MCF 10A (cell line): Measurements from ENCODE around the gene HECW1. TPM values are rescaled to one million over a fixed set of nuclear protein-coding genes. Genes with fewer than 3 reads are reported as not detected.
"Not testable (repeated sequence)": the region's sequence is repeated elsewhere in the genome, so short reads cannot be mapped to it uniquely, and the experiment has no call there.

Experiments used
- BruUV-seq: library from RNA; stranded (reverse); fragments of 400-500 nt; replicated peaks from 2 replicates; lab custom pipeline; 2021; lab: Mats Ljungman, UMichigan
- CTCF ChIA-PET: fragments of 300-600 bp; sonication (Branson Sonifier 250); formaldehyde crosslinking; extraction: SDS; loops from one replicate; lab custom pipeline; 2021; ENCODE audit warnings: antibody characterized with exemption, inconsistent platforms; lab: Yijun Ruan, JAX
- POLR2A ChIA-PET: fragments of 300-600, 350-650 bp; sonication (Branson Sonifier 250); formaldehyde crosslinking; extraction: SDS; loops from one replicate; lab custom pipeline; 2020; ENCODE audit warnings: antibody characterized with exemption, inconsistent platforms; lab: Yijun Ruan, JAX
- DNase-seq: peaks from one replicate; pipeline ENCODE4 v3.0.0-alpha.2; 2018; ENCODE audit not compliant: unreplicated experiment
- H3K27ac Mint-ChIP-seq: one replicate; pipeline ENCODE4 v1.8.0; 2022; ENCODE audit warnings: mild to moderate bottlenecking, low read depth, mixed read lengths; ENCODE audit not compliant: unreplicated experiment
- H3K27me3 Mint-ChIP-seq: one replicate; pipeline ENCODE4 v1.8.0; 2022; ENCODE audit warnings: mixed read lengths; ENCODE audit not compliant: insufficient read depth, unreplicated experiment
- H3K36me3 Mint-ChIP-seq: one replicate; pipeline ENCODE4 v1.8.0; 2022; ENCODE audit warnings: mild to moderate bottlenecking, moderate library complexity, mixed read lengths; ENCODE audit not compliant: insufficient read depth, unreplicated experiment
- H3K4me1 Mint-ChIP-seq: one replicate; pipeline ENCODE4 v1.8.0; 2022; ENCODE audit warnings: mixed read lengths; ENCODE audit not compliant: insufficient read depth, unreplicated experiment
- H3K4me3 Mint-ChIP-seq: one replicate; pipeline ENCODE4 v1.8.0; 2022; ENCODE audit warnings: mild to moderate bottlenecking, moderate library complexity, mixed read lengths; ENCODE audit not compliant: unreplicated experiment
- H3K9me3 Mint-ChIP-seq: one replicate; pipeline ENCODE4 v1.8.0; 2022; ENCODE audit warnings: mixed read lengths; ENCODE audit not compliant: unreplicated experiment
- intact Hi-C: fragments of 100-400 bp; cut with micrococcal nuclease; formaldehyde crosslinking; loops from 2 replicates; pipeline ENCODE4 v1.14.1; 2022
- total RNA-seq: library from RNA; stranded (reverse); gene quantifications from 2 replicates; pipeline ENCODE4 v1.2.3, GENCODE V29; 2022
- TF ChIP-seq, protein P1 (sequence below): fragments of 200-600 bp; IDR thresholded peaks from one replicate; pipeline ENCODE4 v1.8.0; 2022; ENCODE audit warnings: antibody characterized with exemption, mild to moderate bottlenecking; ENCODE audit not compliant: unreplicated experiment

HECW1 gene
- total RNA-seq, 1 experiment from 2014 or later, result not detected

DNA sequence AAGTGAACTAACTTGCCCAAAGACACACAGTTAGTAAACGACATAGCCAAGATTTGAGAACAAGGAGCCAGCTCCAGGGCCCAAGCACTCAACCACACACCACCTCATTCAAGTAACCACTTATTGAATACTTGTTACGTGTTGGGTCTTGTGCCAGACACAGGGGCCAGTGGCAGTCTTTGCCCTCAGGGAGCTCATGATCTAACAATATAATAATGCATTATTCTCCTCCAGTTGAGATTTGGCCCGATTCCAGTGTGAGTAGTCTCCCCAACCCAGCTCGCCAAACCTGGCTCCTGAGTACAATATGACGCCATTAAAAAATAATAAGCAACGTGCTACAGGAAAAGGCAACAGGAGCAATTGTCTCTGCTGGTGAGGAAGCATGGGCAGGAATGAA lies 456.1 kb downstream of the HECW1 start:
- peaks cover 32% of the 10 kb centered on the region for H3K4me1 Mint-ChIP-seq
- TF ChIP-seq, protein P1, sequence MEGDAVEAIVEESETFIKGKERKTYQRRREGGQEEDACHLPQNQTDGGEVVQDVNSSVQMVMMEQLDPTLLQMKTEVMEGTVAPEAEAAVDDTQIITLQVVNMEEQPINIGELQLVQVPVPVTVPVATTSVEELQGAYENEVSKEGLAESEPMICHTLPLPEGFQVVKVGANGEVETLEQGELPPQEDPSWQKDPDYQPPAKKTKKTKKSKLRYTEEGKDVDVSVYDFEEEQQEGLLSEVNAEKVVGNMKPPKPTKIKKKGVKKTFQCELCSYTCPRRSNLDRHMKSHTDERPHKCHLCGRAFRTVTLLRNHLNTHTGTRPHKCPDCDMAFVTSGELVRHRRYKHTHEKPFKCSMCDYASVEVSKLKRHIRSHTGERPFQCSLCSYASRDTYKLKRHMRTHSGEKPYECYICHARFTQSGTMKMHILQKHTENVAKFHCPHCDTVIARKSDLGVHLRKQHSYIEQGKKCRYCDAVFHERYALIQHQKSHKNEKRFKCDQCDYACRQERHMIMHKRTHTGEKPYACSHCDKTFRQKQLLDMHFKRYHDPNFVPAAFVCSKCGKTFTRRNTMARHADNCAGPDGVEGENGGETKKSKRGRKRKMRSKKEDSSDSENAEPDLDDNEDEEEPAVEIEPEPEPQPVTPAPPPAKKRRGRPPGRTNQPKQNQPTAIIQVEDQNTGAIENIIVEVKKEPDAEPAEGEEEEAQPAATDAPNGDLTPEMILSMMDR, result no peak
- H3K27me3 Mint-ChIP-seq, result no peaks in the 10 kb centered on the region
- H3K9me3 Mint-ChIP-seq, result no peaks in the 10 kb centered on the region
- ChIA-PET POLR2A (interaction anchor here (0.6 to 8.5 kb wide), 21 partner anchors 9 to 637 kb away, joined by 3 to 176 read pairs (median 4); partner anchors contain the start of genes COA1, MRPL32, PSMA2 and STK17A), CTCF (interaction anchor here (0.7 to 2.4 kb wide), 6 partner anchors 9 to 1640 kb away, joined by 3 to 16 read pairs (median 6); partner anchors contain the start of gene STK17A)
- H3K36me3 Mint-ChIP-seq, result no peaks in the 10 kb centered on the region
- peak overlapping the region; percentile 95 for H3K27ac Mint-ChIP-seq
- BruUV-seq, result no TSS peak
- intact Hi-C loops, result no loop called here
- H3K4me3 Mint-ChIP-seq, result no peak overlapping the region
- DNase-seq, result peak; percentile 99

DNA sequence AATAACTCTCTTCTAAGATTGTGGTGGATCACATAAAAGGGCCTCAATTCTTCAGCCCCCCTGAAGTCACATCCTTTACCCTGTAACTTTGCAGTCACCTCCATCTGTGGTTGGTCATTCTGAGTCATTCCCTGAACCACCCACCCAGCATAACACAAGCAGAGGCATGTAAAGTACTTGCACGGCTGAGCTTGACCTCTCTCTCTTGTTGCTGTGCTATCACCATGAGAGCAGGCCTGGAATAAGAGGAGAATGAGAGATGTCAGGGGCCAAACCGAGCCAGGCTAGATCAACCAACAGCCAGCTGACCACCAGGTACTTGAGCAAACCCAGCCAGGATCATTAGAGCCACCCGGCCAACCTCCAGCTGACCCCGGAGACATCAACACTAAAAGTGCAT lies 457.0 kb downstream of the HECW1 start:
- ChIA-PET POLR2A (interaction anchor here (0.7 to 8.5 kb wide), 18 partner anchors 9 to 638 kb away, joined by 3 to 176 read pairs (median 4); partner anchors contain the start of genes COA1, MRPL32, PSMA2 and STK17A), CTCF (interaction anchor here (0.6 to 2.4 kb wide), 6 partner anchors 10 to 270 kb away, joined by 3 to 16 read pairs (median 5); partner anchors contain the start of gene STK17A)
- Mint-ChIP-seq H3K27ac (peak overlapping the region; percentile 95), H3K36me3 (no peaks in the 10 kb centered on the region), H3K4me1 (peaks cover 32% of the 10 kb centered on the region), H3K27me3 (no peaks in the 10 kb centered on the region), H3K4me3 (no peak overlapping the region), H3K9me3 (no peaks in the 10 kb centered on the region)
- DNase-seq, result peak; percentile 83
- TF ChIP-seq, protein P1, result no peak
- BruUV-seq, result no TSS peak
- intact Hi-C loops, result no loop called here

DNA sequence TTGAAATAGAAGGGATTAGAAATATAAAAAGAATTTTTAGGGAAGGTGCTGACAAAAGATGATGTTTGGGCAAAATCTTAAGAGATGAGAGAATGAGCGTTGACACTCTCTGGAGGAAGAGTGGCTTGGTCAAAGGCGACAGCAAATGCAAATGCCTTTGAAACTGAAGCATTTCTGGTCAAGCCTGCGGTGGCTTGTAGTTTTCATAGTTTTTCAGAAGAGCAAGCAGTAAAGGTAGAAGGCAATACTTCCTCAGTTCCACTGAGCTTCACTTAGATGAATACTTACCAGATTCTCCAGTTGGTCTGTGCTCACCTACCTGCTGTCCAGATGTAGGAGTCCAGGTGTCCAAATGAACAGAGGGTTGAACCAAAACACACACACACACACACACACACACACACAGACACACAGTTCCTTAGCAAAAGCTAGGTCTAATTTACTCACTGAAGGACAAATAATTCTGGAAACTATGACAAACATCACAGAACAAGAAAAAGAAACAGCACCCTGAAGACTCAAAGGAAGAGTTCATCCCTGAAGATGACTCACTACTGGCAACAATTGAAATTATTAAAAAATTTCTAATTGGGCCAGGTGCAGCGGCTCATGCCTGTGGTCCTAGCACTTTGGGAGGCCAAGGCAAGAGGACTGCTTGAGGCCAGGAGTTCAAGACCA lies 458.4 kb downstream of the HECW1 start:
- BruUV-seq, result no TSS peak
- peak overlapping the region; percentile 58 for H3K27ac Mint-ChIP-seq
- TF ChIP-seq, protein P1, result no peak
- H3K36me3 Mint-ChIP-seq, result no peaks in the 10 kb centered on the region
- no peaks in the 10 kb centered on the region for H3K27me3 Mint-ChIP-seq
- DNase-seq, result no peak
- H3K4me1 Mint-ChIP-seq, result peaks cover 32% of the 10 kb centered on the region
- intact Hi-C loops, result no loop called here
- POLR2A ChIA-PET, result interaction anchor here (0.7 to 8.5 kb wide), 8 partner anchors 8 to 194 kb away, joined by 3 to 176 read pairs (median 6); partner anchors contain the start of gene STK17A
- no peaks in the 10 kb centered on the region for H3K9me3 Mint-ChIP-seq
- H3K4me3 Mint-ChIP-seq, result no peak overlapping the region
- CTCF ChIA-PET, result interaction anchor here (0.6 to 4.9 kb wide), 8 partner anchors 11 to 455 kb away, joined by 3 to 60 read pairs (median 4); partner anchors contain the start of gene STK17A

DNA sequence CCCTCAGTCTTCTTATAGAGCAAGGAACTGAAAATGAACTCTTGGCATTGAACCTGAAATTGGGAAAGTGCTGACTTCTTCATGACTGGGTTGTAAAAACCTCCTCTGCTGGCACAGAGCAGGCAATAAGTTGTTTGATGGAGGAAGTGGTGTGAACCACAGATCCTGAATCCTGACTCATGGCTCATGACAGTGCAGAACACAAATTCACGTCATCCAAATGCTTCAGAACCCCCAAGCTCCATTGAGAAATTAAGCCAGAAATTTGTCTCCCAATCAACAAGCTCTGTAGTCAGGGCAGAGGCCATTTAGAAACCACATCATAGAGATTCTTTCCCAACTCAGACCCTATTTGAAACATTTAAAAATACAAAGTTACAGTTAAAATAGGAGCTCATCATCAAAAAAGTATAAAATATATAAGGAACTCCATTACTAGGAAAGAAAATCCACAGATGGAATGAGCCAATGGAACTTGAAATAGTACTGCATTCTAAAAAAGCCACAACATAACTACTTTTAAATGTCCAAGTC lies 460.1 kb downstream of the HECW1 start:
- ChIA-PET CTCF (interaction anchor here (0.6 to 4.9 kb wide), 11 partner anchors 10 to 1595 kb away, joined by 3 to 60 read pairs (median 3); partner anchors contain the start of genes C7orf25 and STK17A), POLR2A (interaction anchor here (0.7 to 8.5 kb wide), 17 partner anchors 12 to 640 kb away, joined by 3 to 176 read pairs (median 5); partner anchors contain the start of genes BLVRA, MRPL32, PSMA2 and STK17A)
- intact Hi-C loops, result no loop called here
- peak; percentile 99 for DNase-seq
- H3K4me1 Mint-ChIP-seq, result peaks cover 35% of the 10 kb centered on the region
- TF ChIP-seq, protein P1, result no peak
- peak overlapping the region; percentile 58 for H3K27ac Mint-ChIP-seq
- no peaks in the 10 kb centered on the region for H3K9me3 Mint-ChIP-seq
- H3K27me3 Mint-ChIP-seq, result no peaks in the 10 kb centered on the region
- H3K4me3 Mint-ChIP-seq, result no peak overlapping the region
- no TSS peak for BruUV-seq
- no peaks in the 10 kb centered on the region for H3K36me3 Mint-ChIP-seq

DNA sequence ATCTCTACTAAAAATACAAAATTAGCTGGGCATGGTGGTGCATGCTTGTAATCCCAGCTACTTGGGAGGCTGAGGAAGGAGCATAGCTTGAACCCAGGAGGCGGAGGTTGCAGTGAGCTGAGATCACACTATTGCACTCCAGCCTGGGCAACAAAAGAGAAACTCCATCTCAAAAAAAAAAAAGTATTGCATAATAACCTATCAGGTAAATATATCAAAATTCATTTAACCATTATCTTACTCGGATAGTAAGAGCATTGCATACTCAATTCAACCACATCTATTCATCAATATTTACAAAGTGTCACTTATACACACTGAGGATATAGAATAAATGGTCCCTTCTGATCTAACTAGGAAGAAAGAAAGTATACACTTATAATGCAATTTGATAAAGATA lies 461.4 kb downstream of the HECW1 start:
- BruUV-seq, H3K9me3 Mint-ChIP-seq, H3K36me3 Mint-ChIP-seq, H3K4me3 Mint-ChIP-seq, DNase-seq, intact Hi-C loops, H3K27me3 Mint-ChIP-seq: not testable (repeated sequence)
- CTCF ChIA-PET, result interaction anchor here (0.6 to 4.9 kb wide), 5 partner anchors 8 to 266 kb away, joined by 3 to 60 read pairs (median 5); partner anchors contain the start of gene STK17A
- peaks cover 28% of the 10 kb centered on the region for H3K4me1 Mint-ChIP-seq
- H3K27ac Mint-ChIP-seq, result peak overlapping the region; percentile 58
- POLR2A ChIA-PET, result interaction anchor here (1.5 to 8.5 kb wide), 6 partner anchors 11 to 190 kb away, joined by 6 to 176 read pairs (median 16); partner anchors contain the start of gene STK17A
